ENCODE data around the gene CCL21.

DNA sequence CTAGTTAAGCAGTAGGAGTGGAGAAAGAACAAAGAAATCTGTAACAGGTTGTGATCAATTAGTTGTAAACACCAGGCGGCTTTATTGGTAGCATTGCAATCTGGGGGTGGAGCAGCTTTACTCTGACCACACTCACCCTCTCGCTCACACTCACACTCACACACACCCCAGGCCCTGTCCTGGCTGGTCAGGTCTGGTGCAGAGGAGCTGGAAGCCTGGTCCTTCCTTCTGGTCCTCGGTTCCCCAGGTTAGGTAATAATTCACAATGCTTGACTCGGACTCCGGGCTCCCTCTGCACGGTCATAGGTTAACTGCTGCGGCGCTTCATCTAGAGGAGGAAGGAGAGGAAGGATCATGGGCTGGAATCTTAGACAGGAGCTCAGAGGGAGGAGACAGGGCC is 20.4 kb downstream of the CCL21 start:
- no peak for TF ChIP-seq EZH2 (IDR thresholded peaks at IDR 0.05; ENCODE audit: low read depth, low read length, severe bottlenecking)
- TF ChIP-seq, protein P1, sequence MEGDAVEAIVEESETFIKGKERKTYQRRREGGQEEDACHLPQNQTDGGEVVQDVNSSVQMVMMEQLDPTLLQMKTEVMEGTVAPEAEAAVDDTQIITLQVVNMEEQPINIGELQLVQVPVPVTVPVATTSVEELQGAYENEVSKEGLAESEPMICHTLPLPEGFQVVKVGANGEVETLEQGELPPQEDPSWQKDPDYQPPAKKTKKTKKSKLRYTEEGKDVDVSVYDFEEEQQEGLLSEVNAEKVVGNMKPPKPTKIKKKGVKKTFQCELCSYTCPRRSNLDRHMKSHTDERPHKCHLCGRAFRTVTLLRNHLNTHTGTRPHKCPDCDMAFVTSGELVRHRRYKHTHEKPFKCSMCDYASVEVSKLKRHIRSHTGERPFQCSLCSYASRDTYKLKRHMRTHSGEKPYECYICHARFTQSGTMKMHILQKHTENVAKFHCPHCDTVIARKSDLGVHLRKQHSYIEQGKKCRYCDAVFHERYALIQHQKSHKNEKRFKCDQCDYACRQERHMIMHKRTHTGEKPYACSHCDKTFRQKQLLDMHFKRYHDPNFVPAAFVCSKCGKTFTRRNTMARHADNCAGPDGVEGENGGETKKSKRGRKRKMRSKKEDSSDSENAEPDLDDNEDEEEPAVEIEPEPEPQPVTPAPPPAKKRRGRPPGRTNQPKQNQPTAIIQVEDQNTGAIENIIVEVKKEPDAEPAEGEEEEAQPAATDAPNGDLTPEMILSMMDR (IDR thresholded peaks at IDR 0.05; ENCODE audit: control extremely low read depth in 1 of 3, insufficient read depth in 1 of 3, low read depth in 1 of 3, low read length in 3 of 3) = no peak
- TF ChIP-seq ASH2L (IDR thresholded peaks at IDR 0.05; ENCODE audit: low read length) = peak; percentile 56
- no peak for TF ChIP-seq TAF1 (IDR thresholded peaks at IDR 0.05; ENCODE audit: low read depth, low read length)
- TF ChIP-seq, protein P2, sequence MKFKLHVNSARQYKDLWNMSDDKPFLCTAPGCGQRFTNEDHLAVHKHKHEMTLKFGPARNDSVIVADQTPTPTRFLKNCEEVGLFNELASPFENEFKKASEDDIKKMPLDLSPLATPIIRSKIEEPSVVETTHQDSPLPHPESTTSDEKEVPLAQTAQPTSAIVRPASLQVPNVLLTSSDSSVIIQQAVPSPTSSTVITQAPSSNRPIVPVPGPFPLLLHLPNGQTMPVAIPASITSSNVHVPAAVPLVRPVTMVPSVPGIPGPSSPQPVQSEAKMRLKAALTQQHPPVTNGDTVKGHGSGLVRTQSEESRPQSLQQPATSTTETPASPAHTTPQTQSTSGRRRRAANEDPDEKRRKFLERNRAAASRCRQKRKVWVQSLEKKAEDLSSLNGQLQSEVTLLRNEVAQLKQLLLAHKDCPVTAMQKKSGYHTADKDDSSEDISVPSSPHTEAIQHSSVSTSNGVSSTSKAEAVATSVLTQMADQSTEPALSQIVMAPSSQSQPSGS (IDR thresholded peaks at IDR 0.05; ENCODE audit: low read length) = no peak
- TF ChIP-seq SIN3A (conservative IDR thresholded peaks at IDR 0.05 in 1 of 2, IDR thresholded peaks at IDR 0.05 in 1 of 2; ENCODE audit: low read depth in 1 of 2, low read length in 2 of 2) = no peak
- TF ChIP-seq CHD2 (IDR thresholded peaks at IDR 0.05; ENCODE audit: low read length) = no peak
- no peak for TF ChIP-seq RFX5 (IDR thresholded peaks at IDR 0.05; ENCODE audit: borderline replicate concordance, low read depth, low read length)
- TF ChIP-seq, protein P3, sequence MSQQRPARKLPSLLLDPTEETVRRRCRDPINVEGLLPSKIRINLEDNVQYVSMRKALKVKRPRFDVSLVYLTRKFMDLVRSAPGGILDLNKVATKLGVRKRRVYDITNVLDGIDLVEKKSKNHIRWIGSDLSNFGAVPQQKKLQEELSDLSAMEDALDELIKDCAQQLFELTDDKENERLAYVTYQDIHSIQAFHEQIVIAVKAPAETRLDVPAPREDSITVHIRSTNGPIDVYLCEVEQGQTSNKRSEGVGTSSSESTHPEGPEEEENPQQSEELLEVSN (IDR thresholded peaks at IDR 0.05) = no peak
- no peak for TF ChIP-seq BCL11A (IDR thresholded peaks at IDR 0.05; ENCODE audit: low read depth in 2 of 2, low read length in 2 of 2)
- no peak for TF ChIP-seq POLR2A (IDR thresholded peaks at IDR 0.05; ENCODE audit: control extremely low read depth in 1 of 2, low read depth in 2 of 2, low read length in 2 of 2)
- no peak for TF ChIP-seq POLR2AphosphoS5 (IDR thresholded peaks at IDR 0.05; ENCODE audit: low read depth, low read length)
- no peak for TF ChIP-seq KDM1A (IDR thresholded peaks at IDR 0.05; ENCODE audit: borderline replicate concordance, low read length)

All from H1 (cell line).